Nephron progenitor cell (in vitro differentiated cells): Measurements from ENCODE around the gene GRIK1.

Experiments
- DNase-seq: peaks from one replicate; pipeline ENCODE4 v3.0.0; 2021
- H3K27ac Mint-ChIP-seq: 2 replicates; pipeline ENCODE4 v1.8.0; 2021; ENCODE audit warnings: mild to moderate bottlenecking, moderate library complexity, mixed read lengths
- H3K27me3 Mint-ChIP-seq: 2 replicates; pipeline ENCODE4 v1.8.0; 2021; ENCODE audit warnings: mild to moderate bottlenecking, low read depth, mixed read lengths; ENCODE audit not compliant: poor library complexity
- H3K36me3 Mint-ChIP-seq: 2 replicates; pipeline ENCODE4 v1.8.0; 2021; ENCODE audit warnings: low read depth, mixed read lengths
- H3K4me1 Mint-ChIP-seq: 2 replicates; pipeline ENCODE4 v1.8.0; 2021; ENCODE audit warnings: mixed read lengths
- H3K4me3 Mint-ChIP-seq: 2 replicates; pipeline ENCODE4 v1.8.0; 2021; ENCODE audit warnings: mild to moderate bottlenecking, moderate library complexity, mixed read lengths
- H3K9me3 Mint-ChIP-seq: 2 replicates; pipeline ENCODE4 v1.8.0; 2021; ENCODE audit warnings: mild to moderate bottlenecking, moderate library complexity, mixed read lengths
- CTCF ChIP-seq: fragments of 200-600 bp; sonication (generic); IDR thresholded peaks from 2 replicates; pipeline ENCODE4 v1.5.0; 2021; ENCODE audit warnings: antibody characterized with exemption

GRIK1 gene

DNA sequence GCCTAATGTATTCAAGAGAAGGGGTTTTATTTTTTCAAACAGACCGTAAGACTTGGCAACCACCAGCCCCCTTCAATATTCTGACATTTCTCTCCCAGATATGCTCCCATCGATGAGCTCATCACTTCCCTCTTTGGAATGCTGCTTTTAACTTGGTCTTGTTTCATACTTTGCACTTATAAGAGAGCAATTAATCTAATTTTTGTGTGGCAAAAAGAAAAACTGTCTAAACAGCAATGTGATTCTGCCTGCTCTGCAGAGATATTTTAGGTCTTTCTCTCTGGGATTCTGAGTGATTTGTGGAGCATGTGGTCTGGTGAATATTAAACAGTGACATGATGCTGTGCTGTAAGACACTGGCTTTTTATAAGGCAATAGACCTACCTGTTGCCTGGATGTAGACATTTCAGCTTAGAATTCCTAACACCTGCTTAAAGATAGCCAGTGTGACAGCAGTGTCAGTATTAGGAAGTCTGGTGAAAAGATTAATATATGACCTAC lies 356.3 kb downstream of the GRIK1 start:
- Mint-ChIP-seq H3K9me3 (no peaks in the 10 kb centered on the region), H3K4me1 (no peaks in the 10 kb centered on the region), H3K4me3 (no peak overlapping the region), H3K27me3 (no peaks in the 10 kb centered on the region), H3K27ac (no peak overlapping the region), H3K36me3 (no peaks in the 10 kb centered on the region)
- no peak for TF ChIP-seq CTCF
- no peak for DNase-seq

- Mint-ChIP-seq H3K36me3 (no peaks in the 10 kb centered on the region), H3K4me1 (no peaks in the 10 kb centered on the region), H3K4me3 (no peak overlapping the region), H3K27me3 (no peaks in the 10 kb centered on the region), H3K27ac (no peak overlapping the region), H3K9me3 (no peaks in the 10 kb centered on the region)
- no peak for TF ChIP-seq CTCF
- DNase-seq: no peak
These were observed 356.9 kb downstream of the GRIK1 start for GRCh38 chr21:29582855-29583254.

DNA sequence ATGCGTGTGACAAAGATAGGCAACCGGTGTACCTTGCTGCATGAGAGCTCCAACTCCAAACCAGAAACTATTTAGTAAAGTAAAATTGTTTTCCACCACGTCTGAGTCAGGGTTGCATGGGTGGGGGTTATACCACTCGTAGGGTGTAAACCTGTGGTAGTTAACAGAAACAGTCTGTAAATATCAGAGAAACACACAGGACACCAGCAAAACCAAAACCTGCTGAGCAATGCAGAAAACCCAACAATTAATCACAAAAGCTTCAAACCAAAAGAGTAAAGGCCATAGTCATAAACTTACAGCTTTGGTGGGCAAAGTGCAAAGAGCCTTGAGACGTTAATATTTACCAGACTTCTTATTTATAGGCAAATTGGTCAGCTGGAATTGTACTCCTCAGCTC lies 358.4 kb downstream of the GRIK1 start:
- Mint-ChIP-seq H3K27me3 (no peaks in the 10 kb centered on the region), H3K9me3 (no peaks in the 10 kb centered on the region), H3K4me1 (no peaks in the 10 kb centered on the region), H3K27ac (no peak overlapping the region), H3K4me3 (no peak overlapping the region), H3K36me3 (no peaks in the 10 kb centered on the region)
- DNase-seq: no peak
- TF ChIP-seq CTCF: no peak

- no peak for TF ChIP-seq CTCF
- Mint-ChIP-seq H3K4me1 (no peaks in the 10 kb centered on the region), H3K4me3 (no peak overlapping the region), H3K27ac (no peak overlapping the region), H3K9me3 (no peaks in the 10 kb centered on the region), H3K36me3 (no peaks in the 10 kb centered on the region), H3K27me3 (no peaks in the 10 kb centered on the region)
- DNase-seq: no peak
These were observed 359.0 kb downstream of the GRIK1 start for GRCh38 chr21:29580732-29581285.

GRCh38 chr21:29578306-29578705 lies 361.5 kb downstream of the GRIK1 start:
- no peaks in the 10 kb centered on the region for H3K36me3 Mint-ChIP-seq
- no peak overlapping the region for H3K27ac Mint-ChIP-seq
- peaks cover 4% of the 10 kb centered on the region for H3K4me1 Mint-ChIP-seq
- TF ChIP-seq CTCF: no peak
- H3K9me3 Mint-ChIP-seq: no peaks in the 10 kb centered on the region
- H3K4me3 Mint-ChIP-seq: no peak overlapping the region
- no peak for DNase-seq
- no peaks in the 10 kb centered on the region for H3K27me3 Mint-ChIP-seq

- H3K4me1 Mint-ChIP-seq: peaks cover 4% of the 10 kb centered on the region
- H3K4me3 Mint-ChIP-seq: no peak overlapping the region
- H3K27me3 Mint-ChIP-seq: peaks cover 3% of the 10 kb centered on the region
- no peaks in the 10 kb centered on the region for H3K36me3 Mint-ChIP-seq
- no peak overlapping the region for H3K27ac Mint-ChIP-seq
- no peak for TF ChIP-seq CTCF
- DNase-seq: no peak
- no peaks in the 10 kb centered on the region for H3K9me3 Mint-ChIP-seq
These were observed 367.8 kb downstream of the GRIK1 start for GRCh38 chr21:29571949-29572348.
